HG02884 (cell line): Measurements from ENCODE around the gene RRP1.

Experiments
- ATAC-seq: cut with Tn5 transposase; IDR thresholded peaks from one replicate; pipeline ENCODE4 v1.9.1; 2021; ENCODE audit warnings: mild to moderate bottlenecking, moderate library complexity; ENCODE audit not compliant: unreplicated experiment

Gene RRP1

GRCh38 chr21:43758111-43758641 lies 31.2 kb upstream of the RRP1 start:
- ATAC-seq = no peak

- ATAC-seq = no peak
Observed at GRCh38 chr21:43758811-43759210, 30.6 kb upstream of the RRP1 start.

- ATAC-seq = no peak
Observed at GRCh38 chr21:43759651-43760050, 29.7 kb upstream of the RRP1 start.

GRCh38 chr21:43760391-43760958 lies 28.9 kb upstream of the RRP1 start:
- ATAC-seq = no peak

- no peak for ATAC-seq
Observed at GRCh38 chr21:43761886-43762285, 27.5 kb upstream of the RRP1 start.

- no peak for ATAC-seq
Observed at GRCh38 chr21:43762303-43763128, 26.9 kb upstream of the RRP1 start.

- no peak for ATAC-seq
Observed at GRCh38 chr21:43763901-43764523, 25.4 kb upstream of the RRP1 start.

GRCh38 chr21:43764576-43765495 lies 24.5 kb upstream of the RRP1 start:
- no peak for ATAC-seq

GRCh38 chr21:43766734-43767497 lies 22.5 kb upstream of the RRP1 start:
- no peak for ATAC-seq

- ATAC-seq = no peak
Observed at GRCh38 chr21:43767498-43767983, 21.8 kb upstream of the RRP1 start.

- no peak for ATAC-seq
Observed at GRCh38 chr21:43767984-43768867, 21.2 kb upstream of the RRP1 start.

- ATAC-seq = no peak
Observed at GRCh38 chr21:43768868-43769167, 20.6 kb upstream of the RRP1 start.

- ATAC-seq = no peak
Observed at GRCh38 chr21:43769325-43769958, 19.9 kb upstream of the RRP1 start.

- no peak for ATAC-seq
Observed at GRCh38 chr21:43770066-43770655, 19.2 kb upstream of the RRP1 start.

GRCh38 chr21:43771199-43771675 lies 18.1 kb upstream of the RRP1 start:
- ATAC-seq = no peak

GRCh38 chr21:43771698-43772424 lies 17.5 kb upstream of the RRP1 start:
- no peak for ATAC-seq

GRCh38 chr21:43772425-43772821 lies 17.0 kb upstream of the RRP1 start:
- no peak for ATAC-seq
